ENCODE results near the gene NR1H3. TPM values are rescaled to one million over a fixed set of nuclear protein-coding genes. Genes with fewer than 3 reads are reported as not detected.

The NR1H3 gene
- total RNA-seq, 1 donor from 2014 or later, result 49.2 TPM

GRCh38 chr11:47229161-47229560, 28.6 kb upstream of the NR1H3 start:
- TF ChIP-seq, protein P1, sequence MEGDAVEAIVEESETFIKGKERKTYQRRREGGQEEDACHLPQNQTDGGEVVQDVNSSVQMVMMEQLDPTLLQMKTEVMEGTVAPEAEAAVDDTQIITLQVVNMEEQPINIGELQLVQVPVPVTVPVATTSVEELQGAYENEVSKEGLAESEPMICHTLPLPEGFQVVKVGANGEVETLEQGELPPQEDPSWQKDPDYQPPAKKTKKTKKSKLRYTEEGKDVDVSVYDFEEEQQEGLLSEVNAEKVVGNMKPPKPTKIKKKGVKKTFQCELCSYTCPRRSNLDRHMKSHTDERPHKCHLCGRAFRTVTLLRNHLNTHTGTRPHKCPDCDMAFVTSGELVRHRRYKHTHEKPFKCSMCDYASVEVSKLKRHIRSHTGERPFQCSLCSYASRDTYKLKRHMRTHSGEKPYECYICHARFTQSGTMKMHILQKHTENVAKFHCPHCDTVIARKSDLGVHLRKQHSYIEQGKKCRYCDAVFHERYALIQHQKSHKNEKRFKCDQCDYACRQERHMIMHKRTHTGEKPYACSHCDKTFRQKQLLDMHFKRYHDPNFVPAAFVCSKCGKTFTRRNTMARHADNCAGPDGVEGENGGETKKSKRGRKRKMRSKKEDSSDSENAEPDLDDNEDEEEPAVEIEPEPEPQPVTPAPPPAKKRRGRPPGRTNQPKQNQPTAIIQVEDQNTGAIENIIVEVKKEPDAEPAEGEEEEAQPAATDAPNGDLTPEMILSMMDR (IDR thresholded peaks at IDR 0.05), result no peak
- ATAC-seq (no peak), DNase-seq (no peak)
- no peak overlapping the region for H3K27ac ChIP-seq
- H3K27me3 ChIP-seq (ENCODE audit: low read depth), result no peaks in the 10 kb centered on the region
- no peak overlapping the region for H3K4me3 ChIP-seq
- intact Hi-C loops (cut with DNase I), result no loop called here
- H3K4me1 ChIP-seq, result peaks cover 5% of the 10 kb centered on the region
- no peaks in the 10 kb centered on the region for H3K9me3 ChIP-seq
- peaks cover 64% of the 10 kb centered on the region for H3K36me3 ChIP-seq

GRCh38 chr11:47233051-47233450, 24.7 kb upstream of the NR1H3 start:
- Histone ChIP-seq H3K27me3 (ENCODE audit: low read depth) (no peaks in the 10 kb centered on the region), H3K4me3 (no peak overlapping the region), H3K9me3 (no peaks in the 10 kb centered on the region), H3K4me1 (peaks cover 14% of the 10 kb centered on the region), H3K36me3 (peaks cover 49% of the 10 kb centered on the region), H3K27ac (no peak overlapping the region)
- TF ChIP-seq, protein P1 (IDR thresholded peaks at IDR 0.05), result no peak
- intact Hi-C loops (cut with DNase I), result no loop called here
- ATAC-seq (no peak), DNase-seq (no peak)

GRCh38 chr11:47233989-47234668, 23.7 kb upstream of the NR1H3 start:
- H3K9me3 ChIP-seq, result no peaks in the 10 kb centered on the region
- peak overlapping the region; percentile 13 for H3K27ac ChIP-seq
- DNase-seq (no peak), ATAC-seq (peak; percentile 44 to 76)
- peaks cover 53% of the 10 kb centered on the region for H3K36me3 ChIP-seq
- TF ChIP-seq, protein P1 (IDR thresholded peaks at IDR 0.05), result peak; percentile 24
- intact Hi-C loops (cut with DNase I), result no loop called here
- peaks cover 14% of the 10 kb centered on the region for H3K4me1 ChIP-seq
- no peak overlapping the region for H3K4me3 ChIP-seq
- no peaks in the 10 kb centered on the region for H3K27me3 ChIP-seq (ENCODE audit: low read depth)

- H3K4me1 ChIP-seq, result peaks cover 14% of the 10 kb centered on the region
- peak overlapping the region; percentile 13 for H3K27ac ChIP-seq
- no peak overlapping the region for H3K4me3 ChIP-seq
- peaks cover 53% of the 10 kb centered on the region for H3K36me3 ChIP-seq
- ATAC-seq (peak; percentile 67 to 81), DNase-seq (peak; percentile 59)
- TF ChIP-seq, protein P1 (IDR thresholded peaks at IDR 0.05), result no peak
- intact Hi-C loops (cut with DNase I), result no loop called here
- no peaks in the 10 kb centered on the region for H3K27me3 ChIP-seq (ENCODE audit: low read depth)
- H3K9me3 ChIP-seq, result no peaks in the 10 kb centered on the region
Measured at GRCh38 chr11:47234669-47235100, 23.1 kb upstream of the NR1H3 start.

GRCh38 chr11:47235163-47235562, 22.6 kb upstream of the NR1H3 start:
- Histone ChIP-seq H3K4me3 (no peak overlapping the region), H3K9me3 (no peaks in the 10 kb centered on the region), H3K27ac (no peak overlapping the region), H3K4me1 (peaks cover 14% of the 10 kb centered on the region), H3K36me3 (peaks cover 53% of the 10 kb centered on the region), H3K27me3 (ENCODE audit: low read depth) (no peaks in the 10 kb centered on the region)
- DNase-seq (no peak), ATAC-seq (no peak)
- intact Hi-C loops (cut with DNase I), result no loop called here
- TF ChIP-seq, protein P1 (IDR thresholded peaks at IDR 0.05), result no peak

Data from lower lobe of right lung (tissue), 2 donors.